H9 (cell line): ENCODE results near the gene SNRNP48. TPM values are rescaled to one million over a fixed set of nuclear protein-coding genes. Genes with fewer than 3 reads are reported as not detected.

Experiments used
- DNase-seq: peaks from one replicate; pipeline ENCODE4 v3.0.0-alpha.2; 2017
- H2AFZ ChIP-seq: one replicate; pipeline ENCODE4 v1.6.1; 2013; ENCODE audit warnings: mild to moderate bottlenecking, low read length, control low read depth, moderate library complexity
- H2AK5ac ChIP-seq: 2 replicates; pipeline ENCODE4 v1.6.1; 2013; ENCODE audit warnings: low read length, control low read depth, mixed read lengths; ENCODE audit not compliant: insufficient read length
- H2BK120ac ChIP-seq: one replicate; pipeline ENCODE4 v1.6.1; 2013; ENCODE audit warnings: low read depth, mild to moderate bottlenecking, low read length, control low read depth, inconsistent platforms; ENCODE audit not compliant: poor library complexity, severe bottlenecking
- H2BK12ac ChIP-seq: 2 replicates; pipeline ENCODE4 v1.6.1; 2013; ENCODE audit warnings: low read length, control low read depth, mixed read lengths, low read depth; ENCODE audit not compliant: insufficient read length
- H2BK15ac ChIP-seq: 2 replicates; pipeline ENCODE4 v1.6.1; 2013; ENCODE audit warnings: low read depth, low read length, control low read depth
- H2BK20ac ChIP-seq: one replicate; pipeline ENCODE4 v1.6.1; 2013; ENCODE audit warnings: low read depth, mild to moderate bottlenecking, low read length, control low read depth, inconsistent platforms; ENCODE audit not compliant: poor library complexity, severe bottlenecking
- H2BK5ac ChIP-seq: 2 replicates; pipeline ENCODE4 v1.6.1; 2013; ENCODE audit warnings: low read length, control low read depth, mixed read lengths; ENCODE audit not compliant: insufficient read length
- H3K14ac ChIP-seq: 2 replicates; pipeline ENCODE4 v1.6.1; 2013; ENCODE audit warnings: low read length, control low read depth; ENCODE audit not compliant: insufficient read depth
- H3K18ac ChIP-seq: 2 replicates; pipeline ENCODE4 v1.6.1; 2013; ENCODE audit warnings: low read depth, mild to moderate bottlenecking, mixed read lengths, low read length, control low read depth; ENCODE audit not compliant: insufficient read length
- H3K23ac ChIP-seq: 2 replicates; pipeline ENCODE4 v1.6.1; 2013; ENCODE audit warnings: low read length, control low read depth, mixed read lengths, low read depth; ENCODE audit not compliant: insufficient read length
- H3K23me2 ChIP-seq: 2 replicates; pipeline ENCODE4 v1.6.1; 2013; ENCODE audit warnings: low read depth, mild to moderate bottlenecking, mixed read lengths, low read length, control low read depth; ENCODE audit not compliant: insufficient read length, poor library complexity, severe bottlenecking
- H3K27ac ChIP-seq: 2 replicates; pipeline ENCODE4 v1.5.1; 2013; ENCODE audit warnings: low read length, control low read depth, mixed read lengths, low read depth; ENCODE audit not compliant: insufficient read length
- H3K27me3 ChIP-seq: 2 replicates; pipeline ENCODE4 v1.6.1; 2013; ENCODE audit warnings: low read length, control low read depth, inconsistent platforms; ENCODE audit not compliant: insufficient read depth
- H3K4ac ChIP-seq: 2 replicates; pipeline ENCODE4 v1.6.1; 2013; ENCODE audit warnings: low read depth, mild to moderate bottlenecking, control low read depth, inconsistent platforms, low read length, moderate library complexity
- H3K4me1 ChIP-seq: 2 replicates; pipeline ENCODE4 v1.6.1; 2013; ENCODE audit warnings: low read length, control low read depth, inconsistent platforms; ENCODE audit not compliant: insufficient read depth
- H3K4me2 ChIP-seq: 2 replicates; pipeline ENCODE4 v1.6.1; 2013; ENCODE audit warnings: low read length, control low read depth, mixed read lengths; ENCODE audit not compliant: insufficient read length, insufficient read depth
- H3K56ac ChIP-seq: 2 replicates; pipeline ENCODE4 v1.6.1; 2013; ENCODE audit warnings: low read depth, mild to moderate bottlenecking, mixed read lengths, low read length, control low read depth; ENCODE audit not compliant: insufficient read length
- H3K79me1 ChIP-seq: 2 replicates; pipeline ENCODE4 v1.6.1; 2013; ENCODE audit warnings: low read depth, mild to moderate bottlenecking, moderate library complexity, low read length, control low read depth, inconsistent platforms; ENCODE audit not compliant: insufficient read depth, poor library complexity, severe bottlenecking
- H3K79me2 ChIP-seq: 2 replicates; pipeline ENCODE4 v1.6.1; 2013; ENCODE audit warnings: low read length, control low read depth, inconsistent platforms; ENCODE audit not compliant: insufficient read depth
- H3K9ac ChIP-seq: 2 replicates; pipeline ENCODE4 v1.6.1; 2013; ENCODE audit warnings: low read length, control low read depth, mixed read lengths; ENCODE audit not compliant: insufficient read length; ENCODE audit errors: extremely low read depth
- H3K9me3 ChIP-seq: one replicate; pipeline ENCODE4 v1.6.1; 2013; ENCODE audit warnings: low read depth, low read length, inconsistent platforms; ENCODE audit not compliant: control insufficient read depth
- H3T11ph ChIP-seq: one replicate; pipeline ENCODE4 v1.6.1; 2013; ENCODE audit warnings: mild to moderate bottlenecking, low read length, control low read depth, inconsistent platforms
- H4K20me1 ChIP-seq: one replicate; pipeline ENCODE4 v1.6.1; 2013; ENCODE audit not compliant: control insufficient read depth, insufficient read length, insufficient read depth
- H4K5ac ChIP-seq: 2 replicates; pipeline ENCODE4 v1.6.1; 2013; ENCODE audit warnings: low read depth, mild to moderate bottlenecking, mixed read lengths, low read length, control low read depth; ENCODE audit not compliant: insufficient read length
- H4K8ac ChIP-seq: replicated peaks from 2 replicates; pipeline ENCODE4 v1.6.1; 2013; ENCODE audit warnings: low read length, control low read depth, mixed read lengths, low read depth; ENCODE audit not compliant: insufficient read length
- H4K91ac ChIP-seq: 2 replicates; pipeline ENCODE4 v1.6.1; 2013; ENCODE audit warnings: low read depth, mild to moderate bottlenecking, moderate library complexity, mixed read lengths, low read length, control low read depth; ENCODE audit not compliant: insufficient read length
- H3K27ac Mint-ChIP-seq, 3 experiments: 2 replicates in 2 of 3; 3 replicates in 1 of 3; pipeline ENCODE4 v1.8.0; 2020 to 2021; ENCODE audit warnings: mixed read lengths in 3 of 3, mild to moderate bottlenecking in 1 of 3, moderate library complexity in 1 of 3
- H3K27me3 Mint-ChIP-seq: 2 replicates; pipeline ENCODE4 v1.8.0; 2021; ENCODE audit warnings: low read depth, mild to moderate bottlenecking, moderate library complexity, mixed read lengths
- H3K36me3 Mint-ChIP-seq, 3 experiments: 2 replicates in 2 of 3; 3 replicates in 1 of 3; pipeline ENCODE4 v1.8.0; 2020 to 2021; ENCODE audit warnings: low read depth in 3 of 3, mixed read lengths in 3 of 3; ENCODE audit not compliant: insufficient read depth in 1 of 3
- H3K4me1 Mint-ChIP-seq, 2 experiments: 2 replicates each; pipeline ENCODE4 v1.8.0; 2020; ENCODE audit warnings: mixed read lengths in 2 of 2
- H3K4me3 Mint-ChIP-seq, 2 experiments: 2 replicates in 1 of 2; 3 replicates in 1 of 2; pipeline ENCODE4 v1.8.0; 2020 to 2021; ENCODE audit warnings: mild to moderate bottlenecking in 2 of 2, mixed read lengths in 2 of 2, moderate library complexity in 1 of 2
- H3K9me3 Mint-ChIP-seq, 2 experiments: 2 replicates in 1 of 2; 3 replicates in 1 of 2; pipeline ENCODE4 v1.8.0; 2020; ENCODE audit warnings: mild to moderate bottlenecking in 2 of 2, mixed read lengths in 2 of 2, moderate library complexity in 1 of 2
- WGBS: extraction: QIAGEN DNeasy Blood & Tissue Kit; methylation state at CpG from one replicate; pipeline ENCODE4 v1.1.7; 2013; ENCODE audit warnings: missing lambda C conversion rate, low lambda C conversion rate, mixed read lengths; ENCODE audit not compliant: insufficient read length; ENCODE audit errors: extremely low coverage; 5-methylcytosine and 5-hydroxymethylcytosine counted together
- total RNA-seq: library from RNA; stranded (reverse); gene quantifications from 2 replicates; pipeline ENCODE4 v1.2.1, GENCODE V29; 2021
- TF ChIP-seq, protein P1 (sequence below): fragments of 200-600 bp; sonication (generic); conservative IDR thresholded peaks from 3 replicates; pipeline ENCODE4 v1.8.0; 2021; ENCODE audit warnings: antibody characterized with exemption, mild to moderate bottlenecking

Gene SNRNP48
- total RNA-seq, 1 experiment from 2014 or later, result 16.9 TPM

DNA sequence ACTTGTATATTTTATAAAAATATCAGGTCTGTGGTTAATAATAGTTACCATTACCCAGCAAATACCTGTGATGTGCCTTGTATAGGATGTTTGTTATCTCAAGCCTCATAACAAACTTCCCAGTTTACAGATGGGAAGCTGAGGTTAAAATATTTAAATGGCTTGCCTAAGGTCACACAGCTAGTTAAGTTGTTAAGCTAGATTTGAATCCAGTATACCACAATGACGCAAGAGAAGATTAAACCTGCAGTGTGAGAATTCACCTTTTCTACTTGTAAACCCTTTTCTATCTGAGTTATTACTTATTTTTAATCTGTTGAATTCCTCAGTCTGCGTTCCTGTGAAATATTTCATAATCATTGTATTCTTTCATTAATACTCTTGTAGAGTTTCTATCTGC, 43.6 kb upstream of the SNRNP48 start:
- H2BK15ac ChIP-seq, result no peak overlapping the region
- no peak overlapping the region for H2BK5ac ChIP-seq
- H3K79me2 ChIP-seq, result no peaks in the 10 kb centered on the region
- H2BK12ac ChIP-seq, result no peak overlapping the region
- no peaks in the 10 kb centered on the region for H4K20me1 ChIP-seq
- peaks cover 45 to 52% of the 10 kb centered on the region in 2 experiments for H3K4me1 Mint-ChIP-seq
- no peak overlapping the region for H3K9ac ChIP-seq
- no peaks in the 10 kb centered on the region for H3K27me3 ChIP-seq
- no peak overlapping the region for H3K56ac ChIP-seq
- no peak overlapping the region for H2AK5ac ChIP-seq
- H3K27me3 Mint-ChIP-seq, result peaks cover 6% of the 10 kb centered on the region
- H3K9me3 ChIP-seq, result no peaks in the 10 kb centered on the region
- no peak overlapping the region for H3K18ac ChIP-seq
- H3K9me3 Mint-ChIP-seq, result no peaks in the 10 kb centered on the region
- H3K23ac ChIP-seq, result no peak overlapping the region
- H3K14ac ChIP-seq, result no peak overlapping the region
- no peak for DNase-seq
- no peak overlapping the region for H3K4ac ChIP-seq
- H3K4me1 ChIP-seq, result peaks cover 3% of the 10 kb centered on the region; the same call in 1 of the 2 replicates
- no peaks in the 10 kb centered on the region for H3K79me1 ChIP-seq
- peaks cover 0 to 8% (median 4%) of the 10 kb centered on the region in 3 experiments; a peak in 3 of 7 replicates for H3K36me3 Mint-ChIP-seq
- TF ChIP-seq, protein P1, sequence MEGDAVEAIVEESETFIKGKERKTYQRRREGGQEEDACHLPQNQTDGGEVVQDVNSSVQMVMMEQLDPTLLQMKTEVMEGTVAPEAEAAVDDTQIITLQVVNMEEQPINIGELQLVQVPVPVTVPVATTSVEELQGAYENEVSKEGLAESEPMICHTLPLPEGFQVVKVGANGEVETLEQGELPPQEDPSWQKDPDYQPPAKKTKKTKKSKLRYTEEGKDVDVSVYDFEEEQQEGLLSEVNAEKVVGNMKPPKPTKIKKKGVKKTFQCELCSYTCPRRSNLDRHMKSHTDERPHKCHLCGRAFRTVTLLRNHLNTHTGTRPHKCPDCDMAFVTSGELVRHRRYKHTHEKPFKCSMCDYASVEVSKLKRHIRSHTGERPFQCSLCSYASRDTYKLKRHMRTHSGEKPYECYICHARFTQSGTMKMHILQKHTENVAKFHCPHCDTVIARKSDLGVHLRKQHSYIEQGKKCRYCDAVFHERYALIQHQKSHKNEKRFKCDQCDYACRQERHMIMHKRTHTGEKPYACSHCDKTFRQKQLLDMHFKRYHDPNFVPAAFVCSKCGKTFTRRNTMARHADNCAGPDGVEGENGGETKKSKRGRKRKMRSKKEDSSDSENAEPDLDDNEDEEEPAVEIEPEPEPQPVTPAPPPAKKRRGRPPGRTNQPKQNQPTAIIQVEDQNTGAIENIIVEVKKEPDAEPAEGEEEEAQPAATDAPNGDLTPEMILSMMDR, result no peak
- no peak overlapping the region for H2AFZ ChIP-seq
- no peak overlapping the region for H2BK20ac ChIP-seq
- peaks cover 8% of the 10 kb centered on the region for H3K23me2 ChIP-seq
- no peak overlapping the region for H3T11ph ChIP-seq
- no peak overlapping the region for H4K5ac ChIP-seq
- no peak overlapping the region for H4K8ac ChIP-seq
- WGBS, result no CpG with 5 or more reads among the region's 2 CpGs
- H2BK120ac ChIP-seq, result no peak overlapping the region
- no peak overlapping the region for H3K4me2 ChIP-seq
- H3K27ac ChIP-seq, result no peak overlapping the region
- no peak overlapping the region for H3K27ac Mint-ChIP-seq
- no peak overlapping the region for H4K91ac ChIP-seq
- H3K4me3 Mint-ChIP-seq, result no peak overlapping the region
